Activated CD4-positive, alpha-beta T cell treated with anti-CD3 and anti-CD28 coated beads for 36 hours (primary cell): ENCODE data around the gene ARL5C. TPM values are rescaled to one million over a fixed set of nuclear protein-coding genes. Genes with fewer than 3 reads are reported as not detected.
"Not testable (repeated sequence)": the region's sequence is repeated elsewhere in the genome, so short reads cannot be mapped to it uniquely, and the experiment has no call there.

ENCODE experiments used
- ATAC-seq: fragments of 200-7000 bp; cut with Tn5 transposase; one replicate; pipeline ENCODE4 v1.10.0; 2021; ENCODE audit warnings: mild to moderate bottlenecking, moderate library complexity
- CTCF ChIA-PET: fragments of 350-600 bp; sonication (Branson Sonifier 250); formaldehyde crosslinking; loops from one replicate; lab custom pipeline; 2021; ENCODE audit warnings: antibody characterized with exemption; lab: Charles Lee
- POLR2A ChIA-PET: fragments of 350-600 bp; sonication (Branson Sonifier 250); formaldehyde crosslinking; loops from one replicate; lab custom pipeline; 2021; ENCODE audit warnings: antibody characterized with exemption, inconsistent platforms; lab: Charles Lee
- DNase-seq: peaks from one replicate; pipeline ENCODE4 v3.0.0-alpha.2; 2020
- H3K27ac Mint-ChIP-seq: one replicate; pipeline ENCODE4 v1.8.0; 2021; ENCODE audit warnings: mixed read lengths
- H3K27me3 Mint-ChIP-seq: one replicate; pipeline ENCODE4 v1.8.0; 2021; ENCODE audit warnings: mixed read lengths
- H3K36me3 Mint-ChIP-seq: one replicate; pipeline ENCODE4 v1.8.0; 2021; ENCODE audit warnings: low read depth, mixed read lengths
- H3K4me1 Mint-ChIP-seq: one replicate; pipeline ENCODE4 v1.8.0; 2021; ENCODE audit warnings: mixed read lengths
- H3K4me3 Mint-ChIP-seq: one replicate; pipeline ENCODE4 v1.8.0; 2021; ENCODE audit warnings: mild to moderate bottlenecking, moderate library complexity, mixed read lengths
- H3K9me3 Mint-ChIP-seq: one replicate; pipeline ENCODE4 v1.8.0; 2021; ENCODE audit warnings: low read depth, mixed read lengths
- intact Hi-C, 2 experiments: fragments of 100-400 bp; cut with DNase I in 1 of 2; cut with micrococcal nuclease in 1 of 2; formaldehyde crosslinking; loops; one replicate each; pipeline versions ENCODE4 v1.14.2 to v1.15.1; 2022 to 2024; cut with DNase I, micrococcal nuclease
- total RNA-seq, 2 experiments: library from RNA; stranded (reverse); gene quantifications; one replicate each; pipeline ENCODE4 v1.2.3, GENCODE V29; 2021

ARL5C gene
- total RNA-seq, 2 experiments from 2014 or later = not detected

DNA sequence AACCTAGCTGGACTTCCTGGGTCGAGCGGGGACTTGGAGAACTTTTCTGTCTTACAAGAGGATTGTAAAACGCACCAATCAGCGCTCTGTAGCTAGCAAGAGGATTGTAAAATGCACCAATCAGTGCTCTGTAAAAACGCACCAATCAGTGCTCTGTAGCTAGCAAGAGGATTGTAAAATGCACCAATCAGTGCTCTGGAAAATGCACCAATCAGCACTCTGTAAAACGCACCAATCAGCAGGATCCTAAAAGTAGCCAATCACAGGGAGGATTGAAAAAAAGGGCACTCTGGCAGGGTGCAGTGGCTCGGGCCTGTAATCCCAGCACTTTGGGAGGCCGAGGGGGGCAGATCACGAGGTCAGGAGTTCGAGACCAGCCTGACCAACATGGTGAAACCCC is 2.5 kb upstream of the ARL5C start:
- not testable (repeated sequence) for ATAC-seq, H3K9me3 Mint-ChIP-seq, H3K36me3 Mint-ChIP-seq, DNase-seq, H3K27ac Mint-ChIP-seq, H3K4me3 Mint-ChIP-seq
- intact Hi-C loops = loop anchor here in 1 of 2 experiments (5.0 kb wide), 1 partner anchor 69 kb away; no protein-coding TSS in a partner anchor
- ChIA-PET CTCF (interaction anchor here (0.6 to 2.1 kb wide), 4 partner anchors 15 to 126 kb away, joined by 3 to 11 read pairs (median 4); partner anchors contain the start of gene RPL19), POLR2A (interaction anchor here (0.6 kb wide), 1 partner anchor 23 kb away, joined by 3 read pairs; no protein-coding TSS in a partner anchor)
- H3K4me1 Mint-ChIP-seq = peaks cover 28% of the 10 kb centered on the region
- peaks cover 24% of the 10 kb centered on the region for H3K27me3 Mint-ChIP-seq

DNA sequence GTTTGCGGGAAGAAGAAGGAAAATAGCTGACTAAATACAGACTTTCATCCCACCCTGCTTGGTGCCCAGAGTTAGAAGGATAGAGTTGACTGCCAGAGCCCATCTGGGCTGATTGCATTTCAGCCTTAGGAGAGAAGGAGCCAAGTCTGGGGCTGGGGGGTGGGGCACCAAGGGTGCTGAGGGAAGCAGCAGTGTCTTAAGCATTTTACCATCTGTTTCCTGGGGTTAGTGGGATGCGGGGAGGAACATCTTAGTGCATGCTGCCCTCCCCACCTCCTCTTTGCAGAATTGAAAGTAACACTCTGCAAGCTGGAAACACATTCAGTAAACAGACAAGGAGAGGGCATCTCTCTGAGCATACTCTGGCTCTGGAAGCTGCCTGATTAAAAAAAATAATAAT is 1.5 kb upstream of the ARL5C start:
- no peak overlapping the region for H3K4me3 Mint-ChIP-seq
- intact Hi-C loops = loop anchor here in 1 of 2 experiments (5.0 kb wide), 1 partner anchor 70 kb away; no protein-coding TSS in a partner anchor
- CTCF ChIA-PET = interaction anchor here (1.1 to 3.8 kb wide), 9 partner anchors 14 to 290 kb away, joined by 3 to 49 read pairs (median 3); no protein-coding TSS in a partner anchor
- no peak for DNase-seq
- H3K9me3 Mint-ChIP-seq = no peaks in the 10 kb centered on the region
- H3K27me3 Mint-ChIP-seq = peaks cover 24% of the 10 kb centered on the region
- H3K27ac Mint-ChIP-seq = no peak overlapping the region
- no peaks in the 10 kb centered on the region for H3K36me3 Mint-ChIP-seq
- ATAC-seq = no peak
- POLR2A ChIA-PET = interaction anchor here (2.6 kb wide), 1 partner anchor 14 kb away, joined by 9 read pairs; no protein-coding TSS in a partner anchor
- peaks cover 24% of the 10 kb centered on the region for H3K4me1 Mint-ChIP-seq

DNA sequence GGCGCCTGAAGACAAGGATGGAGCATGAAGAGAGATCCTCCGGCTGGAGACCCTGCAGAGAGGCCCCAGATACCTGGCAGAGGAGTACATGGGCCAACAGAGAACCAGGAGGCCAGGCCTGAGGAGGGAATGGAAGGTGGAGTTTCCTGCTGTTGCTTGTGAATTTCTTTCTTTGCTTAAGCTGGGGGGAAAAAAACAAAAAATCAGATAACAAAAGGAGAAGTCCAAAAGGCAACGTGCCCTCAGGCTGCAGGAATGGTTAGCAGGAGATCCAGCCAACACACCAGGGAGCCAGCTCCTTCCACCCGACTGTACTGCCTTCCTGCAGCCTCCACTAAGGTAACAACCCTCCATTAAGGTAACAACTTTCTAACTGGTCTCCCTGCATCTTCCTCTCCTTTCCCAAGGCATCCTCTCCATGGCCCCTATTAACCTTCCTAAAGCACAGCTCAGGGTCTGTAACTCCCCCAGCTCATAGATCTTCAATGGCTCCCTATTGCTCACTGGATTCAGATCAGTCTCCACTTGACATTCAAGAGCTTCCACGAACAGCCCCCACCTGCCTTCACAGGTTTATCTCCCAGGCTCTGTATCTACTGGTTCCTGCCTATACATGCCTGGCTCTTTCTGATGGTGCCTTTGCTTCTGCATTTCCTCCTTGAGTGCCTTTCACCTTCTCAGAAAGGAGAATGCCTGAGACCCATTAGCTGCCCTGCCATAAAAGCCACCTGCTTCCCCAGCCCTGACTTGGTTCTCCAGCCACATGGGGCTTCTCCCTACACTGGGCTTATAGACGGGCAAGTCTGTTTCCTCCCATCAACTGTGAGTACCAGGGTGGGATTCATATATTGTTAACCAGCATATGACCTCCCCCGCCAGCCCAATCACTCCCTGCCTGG is 725 bp upstream of the ARL5C start:
- ChIA-PET POLR2A (interaction anchor here (0.6 to 2.6 kb wide), 2 partner anchors 13 to 328 kb away, joined by 6 to 9 read pairs; no protein-coding TSS in a partner anchor), CTCF (interaction anchor here (0.5 to 3.8 kb wide), 12 partner anchors 8 to 313 kb away, joined by 3 to 76 read pairs (median 4); partner anchors contain the start of gene RPL23)
- no peak overlapping the region for H3K27ac Mint-ChIP-seq
- H3K36me3 Mint-ChIP-seq = no peaks in the 10 kb centered on the region
- no peak for DNase-seq
- peaks cover 24% of the 10 kb centered on the region for H3K4me1 Mint-ChIP-seq
- intact Hi-C loops = loop anchor here in 1 of 2 experiments (5.0 kb wide), 1 partner anchor 71 kb away; no protein-coding TSS in a partner anchor
- peaks cover 24% of the 10 kb centered on the region for H3K27me3 Mint-ChIP-seq
- no peak for ATAC-seq
- no peak overlapping the region for H3K4me3 Mint-ChIP-seq
- H3K9me3 Mint-ChIP-seq = no peaks in the 10 kb centered on the region

DNA sequence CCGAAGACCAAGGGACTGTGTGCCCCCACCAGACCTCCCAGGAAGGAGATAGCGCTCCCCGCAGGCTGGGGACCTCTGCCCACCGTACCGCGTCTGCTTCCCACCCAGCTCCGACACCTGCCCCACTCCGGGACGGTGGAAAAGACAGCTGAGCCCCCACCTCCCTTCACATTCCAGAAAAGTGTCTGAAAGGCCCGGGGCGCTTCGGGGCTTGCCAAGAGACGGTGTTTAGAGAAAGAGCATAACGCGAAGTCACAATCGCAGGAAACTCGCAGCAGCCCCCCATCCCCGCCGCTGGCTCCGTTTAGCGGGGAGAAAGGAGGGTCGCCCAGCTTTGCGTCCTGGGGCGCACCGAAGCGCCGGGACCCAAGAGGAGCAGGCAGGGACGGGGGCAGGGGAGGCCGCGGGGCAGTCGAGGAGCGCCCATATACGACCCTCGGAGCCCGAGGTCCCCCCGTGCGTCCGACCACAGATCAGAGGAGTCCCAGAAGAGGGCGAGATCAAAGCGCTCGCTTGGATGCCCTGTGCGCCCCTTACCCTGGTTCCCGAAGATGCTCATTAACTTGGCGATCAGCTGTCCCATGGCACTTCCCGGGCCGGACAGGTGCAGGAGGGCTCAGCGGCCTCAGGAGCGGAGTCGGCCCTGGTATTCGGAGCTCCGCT is 652 bp downstream of the ARL5C start:
- H3K36me3 Mint-ChIP-seq = no peaks in the 10 kb centered on the region
- H3K9me3 Mint-ChIP-seq = no peaks in the 10 kb centered on the region
- CTCF ChIA-PET = interaction anchor here (0.6 to 3.8 kb wide), 45 partner anchors 10 to 1355 kb away, joined by 3 to 79 read pairs (median 4); partner anchors contain the start of genes PLXDC1, RPL19 and RPL23
- peaks cover 24% of the 10 kb centered on the region for H3K4me1 Mint-ChIP-seq
- peaks cover 24% of the 10 kb centered on the region for H3K27me3 Mint-ChIP-seq
- peak overlapping the region; percentile 85 for H3K4me3 Mint-ChIP-seq
- no peak for DNase-seq
- H3K27ac Mint-ChIP-seq = peak overlapping the region; percentile 76
- ATAC-seq = no peak
- intact Hi-C loops = loop anchor here (1.0 to 5.0 kb wide), 4 partner anchors 10 to 79 kb away; no protein-coding TSS in a partner anchor
- POLR2A ChIA-PET = interaction anchor here (0.5 to 2.6 kb wide), 11 partner anchors 11 to 841 kb away, joined by 3 to 9 read pairs (median 3); no protein-coding TSS in a partner anchor

DNA sequence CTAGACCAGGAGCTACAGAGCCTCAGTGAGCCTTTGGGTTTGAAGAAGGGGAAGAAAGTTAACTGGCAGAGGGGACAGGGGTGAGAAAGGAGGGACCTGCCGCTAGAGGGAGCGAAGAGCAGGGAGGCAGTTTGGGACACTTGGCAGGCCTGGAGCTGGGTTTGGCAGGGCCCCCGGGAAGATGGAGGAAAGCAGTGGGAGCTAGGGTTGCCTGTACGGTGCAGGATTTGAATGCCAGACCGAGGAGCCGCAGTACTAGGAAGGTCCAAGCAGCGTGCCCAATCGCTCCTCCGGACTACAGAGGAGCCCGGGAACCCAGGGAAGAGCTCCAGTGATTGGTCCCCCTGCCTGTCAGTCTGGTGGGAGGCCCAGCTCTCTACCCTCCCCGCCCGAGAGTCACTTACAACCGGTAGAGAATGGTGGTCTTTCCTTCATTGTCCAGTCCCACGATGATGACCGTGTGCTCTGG is 1.3 kb downstream of the ARL5C start:
- H3K9me3 Mint-ChIP-seq = no peaks in the 10 kb centered on the region
- CTCF ChIA-PET = interaction anchor here (0.6 to 3.8 kb wide), 47 partner anchors 10 to 1355 kb away, joined by 3 to 79 read pairs (median 4); partner anchors contain the start of genes PLXDC1, RPL19 and RPL23
- H3K27ac Mint-ChIP-seq = peak overlapping the region; percentile 76
- DNase-seq (peak; percentile 86), ATAC-seq (peak; percentile 96)
- peak overlapping the region; percentile 85 for H3K4me3 Mint-ChIP-seq
- H3K36me3 Mint-ChIP-seq = no peaks in the 10 kb centered on the region
- intact Hi-C loops = loop anchor here (1.0 to 5.0 kb wide), 5 partner anchors 10 to 80 kb away; no protein-coding TSS in a partner anchor
- POLR2A ChIA-PET = interaction anchor here (0.5 to 1.3 kb wide), 10 partner anchors 10 to 841 kb away, joined by 3 to 6 read pairs (median 3); no protein-coding TSS in a partner anchor
- H3K4me1 Mint-ChIP-seq = peaks cover 24% of the 10 kb centered on the region
- peaks cover 24% of the 10 kb centered on the region for H3K27me3 Mint-ChIP-seq

DNA sequence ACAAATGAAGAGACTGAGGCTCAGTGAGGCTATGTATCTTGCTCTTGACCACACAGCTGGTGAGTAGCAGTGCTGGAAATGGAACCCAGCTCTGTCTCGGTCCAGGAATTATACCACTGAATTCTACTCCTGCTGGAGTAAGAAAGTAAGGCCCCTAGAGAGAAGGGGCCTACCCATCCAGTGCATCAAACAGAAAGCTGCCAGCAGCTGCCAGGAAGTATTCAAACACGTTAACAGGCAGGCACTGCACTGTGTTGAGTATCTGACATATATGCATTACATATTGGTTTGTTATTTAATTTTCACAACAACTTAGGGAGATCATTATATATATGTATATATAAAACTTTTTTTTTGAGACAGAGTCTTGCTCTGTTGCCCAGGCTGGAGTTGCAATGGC is 4.0 kb downstream of the ARL5C start:
- intact Hi-C loops = no loop called here
- peaks cover 18% of the 10 kb centered on the region for H3K27me3 Mint-ChIP-seq
- no peaks in the 10 kb centered on the region for H3K9me3 Mint-ChIP-seq
- H3K27ac Mint-ChIP-seq = no peak overlapping the region
- no peak for ATAC-seq
- POLR2A ChIA-PET = no interaction called here
- peaks cover 16% of the 10 kb centered on the region for H3K4me1 Mint-ChIP-seq
- no peaks in the 10 kb centered on the region for H3K36me3 Mint-ChIP-seq
- CTCF ChIA-PET = interaction anchor here (1.0 to 3.3 kb wide), 3 partner anchors 8 to 179 kb away, joined by 3 to 79 read pairs (median 4); partner anchors contain the start of gene PLXDC1
- no peak overlapping the region for H3K4me3 Mint-ChIP-seq
- DNase-seq = no peak

DNA sequence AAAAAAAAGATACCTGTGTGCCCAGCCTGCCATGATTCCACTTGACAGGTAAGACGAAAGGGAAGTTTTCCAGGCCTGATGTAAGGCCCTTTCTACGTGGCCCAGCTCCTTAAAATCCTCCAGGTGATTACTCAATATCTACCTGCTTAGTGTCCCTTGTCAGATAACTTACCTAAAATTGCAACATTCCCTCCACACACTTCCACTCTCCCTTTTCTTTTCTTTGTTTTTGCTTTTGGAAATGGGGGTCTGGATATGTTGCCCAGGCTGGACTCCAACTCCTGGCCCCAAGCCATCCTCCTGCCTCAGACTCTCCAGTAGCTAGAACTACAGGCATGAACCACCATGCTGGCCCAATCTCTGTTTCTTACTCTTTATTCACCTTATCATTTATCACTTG is 7.3 kb downstream of the ARL5C start:
- POLR2A ChIA-PET = interaction anchor here (0.7 kb wide), 1 partner anchor 16 kb away, joined by 3 read pairs; no protein-coding TSS in a partner anchor
- Mint-ChIP-seq H3K36me3 (peaks cover 7% of the 10 kb centered on the region), H3K4me1 (peaks cover 4% of the 10 kb centered on the region), H3K4me3 (no peak overlapping the region), H3K9me3 (no peaks in the 10 kb centered on the region), H3K27ac (no peak overlapping the region), H3K27me3 (peaks cover 1% of the 10 kb centered on the region)
- intact Hi-C loops = loop anchor here in 1 of 2 experiments (10.0 kb wide), 1 partner anchor 484 kb away; the partner anchor contains the start of gene EPOP
- DNase-seq (no peak), ATAC-seq (no peak)
- CTCF ChIA-PET = interaction anchor here (0.7 kb wide), 1 partner anchor 80 kb away, joined by 4 read pairs; no protein-coding TSS in a partner anchor

DNA sequence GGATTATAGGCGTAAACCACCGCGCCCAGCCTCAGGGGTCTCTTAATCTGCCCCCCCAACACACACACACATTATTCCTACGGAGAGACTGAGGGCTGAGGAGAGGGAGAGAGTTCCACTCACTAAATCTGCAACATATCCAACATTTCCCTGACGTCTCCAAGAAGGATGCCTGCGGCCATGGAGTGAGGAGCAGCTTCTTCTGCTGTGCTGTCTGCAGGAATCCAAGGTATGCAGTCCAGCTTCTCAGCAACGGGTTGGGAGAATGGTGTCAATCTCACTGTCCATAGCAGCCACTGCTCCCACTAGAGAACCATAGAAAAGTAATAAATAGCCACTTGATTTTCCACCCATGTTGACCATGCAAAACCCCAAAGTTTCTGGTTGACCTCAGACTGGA is 9.5 kb downstream of the ARL5C start:
- ChIA-PET POLR2A (no interaction called here), CTCF (interaction anchor here (0.8 to 6.2 kb wide), 3 partner anchors 7 to 173 kb away, joined by 3 to 79 read pairs (median 5); no protein-coding TSS in a partner anchor)
- Mint-ChIP-seq H3K36me3 (peaks cover 8% of the 10 kb centered on the region), H3K4me1 (peaks cover 22% of the 10 kb centered on the region), H3K9me3 (no peaks in the 10 kb centered on the region), H3K27ac (no peak overlapping the region), H3K27me3 (peaks cover 2% of the 10 kb centered on the region), H3K4me3 (no peak overlapping the region)
- intact Hi-C loops = loop anchor here in 1 of 2 experiments (10.0 kb wide), 1 partner anchor 482 kb away; the partner anchor contains the start of gene EPOP
- DNase-seq (no peak), ATAC-seq (no peak)

DNA sequence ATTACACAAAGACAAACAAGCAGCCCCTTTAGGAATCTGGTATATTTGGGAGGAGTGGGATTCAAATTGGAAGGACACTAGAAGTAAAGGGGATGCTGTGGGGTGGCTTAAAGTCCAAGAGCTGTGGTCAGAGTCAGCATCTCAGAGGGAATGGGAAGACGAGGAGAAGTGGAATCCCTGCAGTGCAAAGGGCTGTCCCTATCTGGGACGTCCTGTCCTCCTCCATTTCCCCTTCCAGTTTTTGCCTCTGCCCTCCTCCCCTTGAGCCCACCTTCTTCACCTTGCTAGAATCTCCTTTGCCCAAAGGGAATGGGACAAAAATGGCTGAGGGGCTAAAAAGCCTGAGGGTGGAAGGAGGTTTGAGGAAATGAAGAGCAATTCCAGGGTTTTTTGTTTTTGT is 10.3 kb downstream of the ARL5C start:
- intact Hi-C loops = loop anchor here in 1 of 2 experiments (10.0 kb wide), 1 partner anchor 481 kb away; the partner anchor contains the start of gene EPOP
- no peak for DNase-seq

More for the DNA sequence above, 10.3 kb downstream of the ARL5C start:
- Mint-ChIP-seq H3K36me3 (peaks cover 8% of the 10 kb centered on the region), H3K4me3 (no peak overlapping the region), H3K27ac (no peak overlapping the region), H3K27me3 (peaks cover 2% of the 10 kb centered on the region), H3K4me1 (peaks cover 25% of the 10 kb centered on the region), H3K9me3 (no peaks in the 10 kb centered on the region)
- ChIA-PET CTCF (interaction anchor here (0.8 to 6.2 kb wide), 3 partner anchors 8 to 173 kb away, joined by 3 to 79 read pairs (median 5); no protein-coding TSS in a partner anchor), POLR2A (no interaction called here)
- no peak for ATAC-seq
